GM12864 (cell line): ENCODE results near the gene DSC2.

Experiments
- DNase-seq: peaks from one replicate; pipeline ENCODE4 v3.0.0-alpha.2; 2011; ENCODE audit warnings: low read depth
- H3K4me3 ChIP-seq: 2 replicates; pipeline ENCODE4 v1.5.1; 2011; ENCODE audit warnings: mild to moderate bottlenecking, low read depth, low read length, control low read depth
- TF ChIP-seq, protein P1 (sequence below): IDR thresholded peaks from 2 replicates; pipeline ENCODE4 v1.5.1; 2011; ENCODE audit warnings: low read depth, mild to moderate bottlenecking, moderate library complexity, low read length, control low read depth, inconsistent platforms; ENCODE audit errors: missing control alignments

Gene DSC2

DNA sequence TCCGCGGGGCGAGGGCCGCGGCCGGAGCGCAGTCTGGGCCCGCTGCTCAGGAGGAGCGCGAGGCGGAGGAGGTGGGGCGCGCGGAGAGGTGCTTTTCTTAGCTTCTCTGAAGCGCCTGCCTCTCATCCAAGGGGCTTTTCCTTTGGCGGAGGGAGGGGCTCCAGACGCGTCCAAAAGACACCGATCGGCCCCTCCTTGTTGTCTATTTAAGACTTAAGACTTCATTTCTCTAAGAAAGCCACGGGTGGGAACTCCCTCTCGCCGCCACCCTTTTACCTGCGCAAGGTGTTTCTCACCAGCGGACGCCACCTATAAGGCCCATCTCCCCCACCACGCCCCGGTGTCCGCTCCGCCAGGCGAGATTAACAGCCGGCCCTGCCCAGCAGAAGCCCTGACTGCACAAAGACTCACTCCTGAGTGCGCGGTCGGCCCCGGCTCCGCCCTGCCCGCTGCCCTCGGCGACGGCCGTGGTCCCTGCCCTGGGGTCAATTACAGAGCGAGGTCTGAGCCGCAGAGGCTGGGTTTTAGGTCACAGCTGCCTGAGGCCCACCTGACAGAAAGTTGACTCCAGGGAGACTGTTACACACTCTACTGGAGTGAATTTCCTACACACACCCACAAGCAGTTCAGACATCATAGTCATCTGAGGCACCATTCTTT, at the start of gene DSC2:
Gene DSC2, minus strand, starts transcription at position 397 of the 660 bp plus-strand sequence. CDS start 450 bp downstream, outside the sequence.
- peak within 1 kb of the TSS; percentile 33 for H3K4me3 ChIP-seq
- no peak for DNase-seq
- TF ChIP-seq, protein P1, sequence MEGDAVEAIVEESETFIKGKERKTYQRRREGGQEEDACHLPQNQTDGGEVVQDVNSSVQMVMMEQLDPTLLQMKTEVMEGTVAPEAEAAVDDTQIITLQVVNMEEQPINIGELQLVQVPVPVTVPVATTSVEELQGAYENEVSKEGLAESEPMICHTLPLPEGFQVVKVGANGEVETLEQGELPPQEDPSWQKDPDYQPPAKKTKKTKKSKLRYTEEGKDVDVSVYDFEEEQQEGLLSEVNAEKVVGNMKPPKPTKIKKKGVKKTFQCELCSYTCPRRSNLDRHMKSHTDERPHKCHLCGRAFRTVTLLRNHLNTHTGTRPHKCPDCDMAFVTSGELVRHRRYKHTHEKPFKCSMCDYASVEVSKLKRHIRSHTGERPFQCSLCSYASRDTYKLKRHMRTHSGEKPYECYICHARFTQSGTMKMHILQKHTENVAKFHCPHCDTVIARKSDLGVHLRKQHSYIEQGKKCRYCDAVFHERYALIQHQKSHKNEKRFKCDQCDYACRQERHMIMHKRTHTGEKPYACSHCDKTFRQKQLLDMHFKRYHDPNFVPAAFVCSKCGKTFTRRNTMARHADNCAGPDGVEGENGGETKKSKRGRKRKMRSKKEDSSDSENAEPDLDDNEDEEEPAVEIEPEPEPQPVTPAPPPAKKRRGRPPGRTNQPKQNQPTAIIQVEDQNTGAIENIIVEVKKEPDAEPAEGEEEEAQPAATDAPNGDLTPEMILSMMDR: no peak

DNA sequence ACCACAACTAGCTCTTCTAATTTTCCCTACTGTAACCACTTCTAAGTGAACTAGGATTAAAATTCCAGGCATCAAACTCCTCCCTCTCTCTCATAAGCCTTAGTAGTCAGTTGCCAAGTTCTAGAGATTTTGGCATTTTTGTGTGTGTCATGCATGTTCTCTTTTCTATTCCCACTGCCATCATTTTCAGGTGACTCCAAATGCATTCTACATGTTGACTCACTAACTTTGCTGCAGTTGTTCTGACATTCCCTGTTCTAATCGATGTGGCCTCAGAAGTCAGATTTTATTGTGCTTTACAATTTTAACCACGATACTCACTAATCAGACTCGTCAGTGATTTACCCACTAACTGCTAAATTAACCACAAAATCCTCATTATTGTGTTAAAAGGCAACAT, 47.1 kb upstream of the DSC2 start:
- TF ChIP-seq, protein P1: no peak
- DNase-seq: no peak
- no peak overlapping the region for H3K4me3 ChIP-seq

DNA sequence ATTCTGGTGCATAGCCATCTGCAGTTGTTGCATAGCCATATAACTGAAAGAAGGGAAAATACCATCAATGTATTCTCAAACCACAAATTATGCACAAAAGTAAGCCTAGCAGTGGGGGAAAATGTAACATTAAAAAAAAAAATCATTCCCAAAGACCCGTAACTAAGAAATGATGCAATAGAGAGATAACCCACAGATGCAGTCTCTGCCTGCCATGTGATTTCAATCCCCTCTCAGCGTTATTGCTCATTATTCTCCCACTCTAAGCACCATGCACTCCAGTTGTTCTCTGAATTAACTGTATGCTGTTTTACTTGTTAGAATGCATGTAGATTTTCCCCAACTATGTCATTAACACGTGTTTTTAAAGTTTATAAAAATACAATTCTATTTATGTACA, 46.4 kb upstream of the DSC2 start:
- TF ChIP-seq, protein P1: no peak
- no peak for DNase-seq
- H3K4me3 ChIP-seq: no peak overlapping the region

DNA sequence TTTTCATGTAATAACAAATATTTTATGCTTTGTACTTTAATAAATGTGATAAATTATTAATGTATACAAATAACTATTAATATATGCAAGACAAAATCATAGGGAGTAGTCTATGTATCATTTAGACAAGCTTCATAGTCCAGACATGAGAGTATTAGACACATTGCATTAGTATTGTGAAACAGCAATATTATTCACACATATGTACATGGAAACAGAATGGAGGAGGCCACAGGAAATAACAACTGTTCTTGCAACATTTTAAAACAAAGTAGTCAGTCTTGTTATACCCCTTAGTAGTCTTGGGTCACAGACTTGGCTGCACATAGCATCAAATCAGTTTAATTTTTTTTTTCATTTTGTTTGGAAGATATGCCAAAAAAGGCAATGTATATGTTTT, 44.6 kb upstream of the DSC2 start:
- TF ChIP-seq, protein P1: no peak
- no peak overlapping the region for H3K4me3 ChIP-seq
- DNase-seq: no peak

DNA sequence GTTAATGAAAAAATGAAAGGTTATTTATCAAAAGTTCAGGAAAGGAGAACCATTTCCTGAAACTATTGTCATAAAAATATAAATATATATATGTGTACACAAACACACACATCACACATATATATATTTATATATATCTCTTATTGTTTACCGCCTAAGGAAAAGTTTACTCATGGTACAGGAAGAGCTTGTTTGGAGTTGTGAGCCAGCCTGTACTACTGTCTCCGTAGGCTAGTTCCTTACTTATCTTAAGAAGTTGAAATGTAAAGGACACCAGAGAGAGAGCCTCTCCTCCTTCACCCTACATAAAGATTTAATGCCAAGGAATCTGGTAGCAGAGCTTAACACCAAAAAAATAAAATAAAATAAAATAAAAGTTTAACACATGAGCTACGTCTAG, 40.8 kb upstream of the DSC2 start:
- DNase-seq: no peak
- TF ChIP-seq, protein P1: no peak
- no peak overlapping the region for H3K4me3 ChIP-seq

DNA sequence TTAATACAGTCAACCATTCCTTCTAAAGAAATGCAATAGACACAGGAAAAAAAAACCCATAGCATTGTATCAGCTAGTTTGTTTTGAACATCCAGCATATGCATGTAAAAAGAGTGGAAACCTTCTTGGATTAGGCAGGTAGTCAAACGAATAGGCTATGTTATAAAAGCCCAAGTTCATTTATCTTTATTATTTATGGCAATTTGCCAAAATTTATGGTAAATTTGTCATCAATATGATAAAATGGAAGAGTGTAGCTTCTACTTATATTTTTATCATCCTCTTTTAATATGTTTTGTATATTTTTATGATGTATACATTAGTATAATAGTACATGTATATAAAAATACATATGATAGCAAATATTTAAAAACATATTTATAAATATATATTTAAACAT, 36.5 kb upstream of the DSC2 start:
- TF ChIP-seq, protein P1: no peak
- no peak for DNase-seq
- no peak overlapping the region for H3K4me3 ChIP-seq

DNA sequence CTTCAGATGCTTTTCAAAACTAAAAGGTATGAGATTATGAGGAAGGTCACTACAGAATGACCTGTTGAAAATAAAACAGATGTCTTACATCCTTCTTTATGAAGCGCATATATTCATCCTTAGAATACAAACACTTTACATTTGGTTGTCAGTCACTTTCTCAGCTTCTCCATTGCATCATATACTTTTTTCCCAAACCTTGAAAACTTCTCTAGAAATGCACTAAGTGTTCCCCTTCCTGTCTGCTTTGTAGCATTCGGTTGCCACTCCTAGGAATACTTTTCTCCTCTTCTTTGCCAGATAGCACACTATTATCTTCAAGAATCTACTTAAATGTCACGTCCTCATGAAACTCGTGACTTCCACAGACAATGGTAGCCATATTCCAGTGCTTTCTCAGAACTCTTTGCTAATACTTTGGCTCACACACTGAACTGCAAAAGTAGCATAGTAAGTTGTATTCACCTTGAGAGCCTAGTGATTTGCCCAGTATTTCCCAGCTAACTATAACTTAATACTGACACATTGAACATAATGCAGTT, 32.8 kb upstream of the DSC2 start:
- TF ChIP-seq, protein P1: no peak
- no peak overlapping the region for H3K4me3 ChIP-seq
- no peak for DNase-seq
